Measurements from ENCODE around the gene FMNL1.
A peak's percentile ranks its signal among the peaks of the same experiment; 100 is the strongest.

Gene FMNL1

DNA sequence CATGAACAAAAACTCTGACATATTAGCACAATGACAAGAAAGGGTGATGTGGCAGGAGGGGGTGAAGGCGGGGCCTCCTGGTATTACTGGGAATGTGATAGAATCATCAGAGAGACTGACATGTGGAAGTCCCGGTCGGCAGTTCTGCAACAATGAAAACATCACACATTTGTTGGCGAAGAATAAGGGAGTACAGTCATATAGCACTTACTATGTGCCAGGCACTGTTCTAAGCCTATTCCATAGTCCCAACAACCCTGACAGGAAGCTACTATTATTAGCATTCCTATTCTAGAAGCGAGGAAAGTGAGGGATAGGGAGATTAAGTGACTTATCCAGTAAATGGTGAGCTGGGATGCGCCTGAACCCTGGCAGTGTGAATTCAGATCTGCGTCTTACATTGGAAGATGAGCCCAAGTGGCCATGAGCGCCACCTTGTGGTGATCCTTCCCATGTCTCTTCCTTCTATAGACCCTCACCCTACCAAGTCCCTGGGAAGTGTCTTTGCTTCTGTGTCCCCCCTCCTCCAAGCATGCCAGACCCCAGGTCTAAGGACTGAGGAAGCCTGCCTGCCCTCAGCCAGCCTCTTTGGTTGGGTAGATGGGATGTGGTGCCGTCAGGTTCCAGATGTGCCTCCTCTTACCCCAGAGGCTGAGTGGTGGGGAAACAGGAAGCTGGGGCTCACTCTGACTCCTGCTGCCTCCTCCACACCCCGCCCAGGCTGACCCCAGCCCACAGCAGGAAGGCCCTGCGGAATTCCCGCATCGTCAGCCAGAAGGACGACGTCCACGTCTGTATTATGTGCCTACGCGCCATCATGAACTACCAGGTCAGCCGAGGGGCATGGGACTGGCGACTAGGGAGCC is 14.0 kb downstream of the FMNL1 start:
- H3K36me3 Mint-ChIP-seq: peaks cover 43% of the 10 kb centered on the region
- no peak overlapping the region for H3K4me3 Mint-ChIP-seq
- ATAC-seq (ENCODE audit: low read depth) (peak; percentile 75), DNase-seq (ENCODE audit: low spot score in 2 of 2) (peak; percentile 70 to 75)
- H3K27ac Mint-ChIP-seq: peak overlapping the region; percentile 98
- no peaks in the 10 kb centered on the region for H3K27me3 Mint-ChIP-seq
- no peaks in the 10 kb centered on the region for H3K9me3 Mint-ChIP-seq
- H3K4me1 Mint-ChIP-seq: peaks cover 35% of the 10 kb centered on the region

DNA sequence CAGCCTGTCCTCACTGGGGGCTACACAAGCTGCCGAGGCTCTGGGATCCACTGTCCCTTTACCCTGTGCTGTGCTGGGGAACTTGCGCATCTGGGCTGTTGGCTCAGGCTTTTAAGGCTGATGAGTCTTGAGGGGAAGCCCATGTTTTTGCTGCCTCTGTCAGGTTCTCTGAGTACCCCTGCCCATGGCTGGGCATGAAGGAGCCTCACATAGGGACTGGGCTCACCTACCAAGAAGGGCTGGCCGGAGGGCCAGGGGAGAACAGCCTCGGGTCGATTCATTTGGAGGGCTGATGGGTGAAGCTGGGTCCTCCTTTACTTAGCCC is 14.6 kb downstream of the FMNL1 start:
- no peak for ATAC-seq (ENCODE audit: low read depth)
- no peak overlapping the region for H3K4me3 Mint-ChIP-seq
- H3K9me3 Mint-ChIP-seq: no peaks in the 10 kb centered on the region
- H3K36me3 Mint-ChIP-seq: peaks cover 43% of the 10 kb centered on the region
- DNase-seq (ENCODE audit: low spot score in 2 of 2): no peak
- peaks cover 33% of the 10 kb centered on the region for H3K4me1 Mint-ChIP-seq
- no peak overlapping the region for H3K27ac Mint-ChIP-seq
- no peaks in the 10 kb centered on the region for H3K27me3 Mint-ChIP-seq

DNA sequence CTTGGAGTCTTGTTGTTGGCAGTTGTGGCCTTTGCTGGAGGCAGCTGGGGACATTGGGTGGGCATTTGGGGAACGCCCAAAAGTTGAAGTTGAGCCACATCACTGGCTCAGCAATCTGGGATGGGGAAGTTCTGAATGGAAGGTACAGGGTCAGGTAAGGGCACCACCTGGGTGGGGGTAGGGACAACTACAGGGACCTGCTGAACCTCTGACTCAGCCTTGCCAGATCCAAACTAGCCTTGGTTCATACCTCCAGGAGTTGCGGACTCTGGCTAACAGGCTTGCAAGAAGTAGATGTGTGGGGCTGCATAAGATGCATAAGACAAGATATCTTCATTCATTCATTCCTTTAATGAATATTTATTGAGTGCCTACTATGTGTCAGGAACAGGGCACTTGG is 16.0 kb downstream of the FMNL1 start:
- H3K9me3 Mint-ChIP-seq: no peaks in the 10 kb centered on the region

DNA sequence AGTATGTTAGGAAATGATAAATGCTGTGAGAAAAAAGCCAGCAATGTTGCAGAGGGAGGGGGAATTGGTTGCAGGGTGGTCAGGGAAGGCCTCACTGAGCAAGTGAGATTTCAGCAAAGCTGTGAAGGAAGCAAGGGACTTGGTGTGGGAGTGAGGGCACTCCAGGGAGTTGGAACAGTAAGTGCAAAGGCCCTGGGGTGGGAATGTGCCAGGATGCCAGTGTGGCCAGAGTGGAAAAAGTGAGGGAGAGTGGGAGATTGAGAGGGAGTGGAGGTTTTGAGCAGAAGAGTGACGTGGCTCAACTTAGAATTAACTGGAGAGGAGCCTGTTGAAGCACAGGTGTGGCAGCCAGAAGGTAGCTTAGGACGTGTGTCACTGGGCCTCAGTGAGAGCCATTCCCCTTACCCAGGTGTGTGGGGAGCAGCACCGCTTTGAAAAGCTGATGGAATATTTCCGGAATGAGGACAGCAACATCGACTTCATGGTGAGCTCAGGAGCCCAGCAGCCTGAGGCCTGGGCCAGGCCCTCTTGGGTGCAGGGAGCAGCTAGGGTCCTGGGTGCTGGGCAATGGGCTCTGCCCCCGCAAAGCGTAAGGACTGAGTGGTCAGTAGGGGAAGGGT is 16.6 kb downstream of the FMNL1 start:
- Mint-ChIP-seq H3K9me3 (no peaks in the 10 kb centered on the region), H3K27me3 (no peaks in the 10 kb centered on the region), H3K4me1 (peaks cover 26% of the 10 kb centered on the region), H3K36me3 (peaks cover 43% of the 10 kb centered on the region), H3K27ac (peak overlapping the region; percentile 84), H3K4me3 (no peak overlapping the region)
- ATAC-seq (ENCODE audit: low read depth): no peak
- no peak for DNase-seq (ENCODE audit: low spot score in 2 of 2)

More for the DNA sequence above, 16.0 kb downstream of the FMNL1 start:
- H3K4me3 Mint-ChIP-seq: no peak overlapping the region
- ATAC-seq (ENCODE audit: low read depth) (no peak), DNase-seq (ENCODE audit: low spot score in 2 of 2) (no peak)
- H3K4me1 Mint-ChIP-seq: peaks cover 26% of the 10 kb centered on the region
- H3K36me3 Mint-ChIP-seq: peaks cover 39% of the 10 kb centered on the region
- H3K27me3 Mint-ChIP-seq: no peaks in the 10 kb centered on the region
- H3K27ac Mint-ChIP-seq: peak overlapping the region; percentile 84

DNA sequence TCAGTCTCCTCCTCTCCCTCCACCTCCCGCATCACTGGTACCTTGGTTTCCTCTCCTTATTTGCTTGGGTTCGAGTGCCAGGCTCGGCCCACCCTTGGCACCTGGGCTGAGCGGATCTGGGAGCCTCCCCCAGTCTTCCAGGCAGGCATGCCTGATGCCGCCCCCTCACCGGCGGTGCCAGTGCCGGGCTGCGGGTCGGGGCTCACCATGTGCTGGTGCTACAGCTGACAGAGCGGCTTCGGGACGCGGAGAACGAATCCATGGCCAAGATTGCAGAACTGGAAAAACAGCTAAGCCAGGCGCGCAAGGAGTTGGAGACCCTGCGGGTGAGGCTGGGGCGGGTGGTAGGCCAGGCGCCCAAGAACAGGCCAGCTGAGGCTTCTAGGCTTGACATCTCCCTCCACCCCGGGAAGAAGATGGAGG is 19.2 kb downstream of the FMNL1 start:
- peaks cover 37% of the 10 kb centered on the region for H3K36me3 Mint-ChIP-seq
- H3K27me3 Mint-ChIP-seq: no peaks in the 10 kb centered on the region
- H3K27ac Mint-ChIP-seq: no peak overlapping the region
- no peak for ATAC-seq (ENCODE audit: low read depth)
- DNase-seq (ENCODE audit: low spot score in 2 of 2): no peak
- no peak overlapping the region for H3K4me3 Mint-ChIP-seq
- H3K4me1 Mint-ChIP-seq: peaks cover 11% of the 10 kb centered on the region
- no peaks in the 10 kb centered on the region for H3K9me3 Mint-ChIP-seq

DNA sequence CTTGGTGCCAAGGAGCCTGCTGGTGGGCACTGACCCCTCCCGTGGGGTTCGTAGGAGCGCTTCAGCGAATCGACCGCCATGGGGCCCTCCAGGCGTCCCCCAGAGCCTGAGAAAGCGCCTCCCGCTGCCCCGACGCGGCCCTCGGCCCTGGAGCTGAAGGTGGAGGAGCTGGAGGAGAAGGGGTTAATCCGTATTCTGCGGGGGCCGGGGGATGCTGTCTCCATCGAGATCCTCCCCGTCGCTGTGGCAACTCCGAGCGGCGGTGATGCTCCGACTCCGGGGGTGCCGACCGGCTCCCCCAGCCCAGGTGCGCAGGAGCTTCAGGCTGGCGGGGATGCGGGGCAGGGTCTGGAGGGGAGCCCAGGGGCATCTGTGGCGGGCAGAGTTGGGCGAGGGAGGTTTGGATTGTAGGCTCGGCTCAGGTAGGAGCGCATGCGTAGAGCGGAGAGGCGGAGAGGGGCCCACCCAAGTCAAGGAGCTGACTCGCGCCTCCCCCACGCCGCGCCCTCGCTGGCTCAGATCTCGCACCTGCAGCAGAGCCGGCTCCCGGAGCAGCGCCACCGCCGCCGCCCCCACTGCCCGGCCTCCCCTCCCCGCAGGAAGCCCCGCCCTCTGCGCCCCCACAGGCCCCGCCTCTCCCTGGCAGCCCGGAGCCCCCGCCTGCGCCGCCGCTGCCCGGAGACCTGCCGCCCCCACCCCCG is 19.8 kb downstream of the FMNL1 start:
- no peak for ATAC-seq (ENCODE audit: low read depth)
- Mint-ChIP-seq H3K4me1 (peaks cover 14% of the 10 kb centered on the region), H3K27ac (no peak overlapping the region), H3K4me3 (no peak overlapping the region), H3K27me3 (no peaks in the 10 kb centered on the region), H3K36me3 (peaks cover 37% of the 10 kb centered on the region), H3K9me3 (no peaks in the 10 kb centered on the region)
- DNase-seq (ENCODE audit: low spot score in 2 of 2): no peak

DNA sequence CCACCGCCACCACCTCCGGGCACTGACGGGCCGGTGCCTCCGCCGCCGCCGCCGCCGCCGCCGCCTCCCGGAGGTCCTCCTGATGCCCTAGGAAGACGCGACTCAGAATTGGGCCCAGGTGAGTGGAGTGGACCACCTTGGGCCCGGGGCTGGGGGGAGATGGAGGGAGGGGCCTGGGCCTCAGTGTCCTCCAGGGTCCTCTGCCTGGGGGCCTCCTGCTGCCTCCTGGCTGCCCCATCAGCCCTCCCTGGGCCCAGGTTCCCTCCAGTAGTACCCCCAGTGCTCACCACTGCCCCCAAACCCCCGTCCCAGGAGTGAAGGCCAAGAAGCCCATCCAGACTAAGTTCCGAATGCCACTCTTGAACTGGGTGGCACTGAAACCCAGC is 20.3 kb downstream of the FMNL1 start:
- Mint-ChIP-seq H3K36me3 (peaks cover 39% of the 10 kb centered on the region), H3K4me3 (no peak overlapping the region), H3K27ac (no peak overlapping the region), H3K4me1 (peaks cover 20% of the 10 kb centered on the region), H3K27me3 (no peaks in the 10 kb centered on the region), H3K9me3 (no peaks in the 10 kb centered on the region)
- no peak for ATAC-seq (ENCODE audit: low read depth)
- no peak for DNase-seq (ENCODE audit: low spot score in 2 of 2)

DNA sequence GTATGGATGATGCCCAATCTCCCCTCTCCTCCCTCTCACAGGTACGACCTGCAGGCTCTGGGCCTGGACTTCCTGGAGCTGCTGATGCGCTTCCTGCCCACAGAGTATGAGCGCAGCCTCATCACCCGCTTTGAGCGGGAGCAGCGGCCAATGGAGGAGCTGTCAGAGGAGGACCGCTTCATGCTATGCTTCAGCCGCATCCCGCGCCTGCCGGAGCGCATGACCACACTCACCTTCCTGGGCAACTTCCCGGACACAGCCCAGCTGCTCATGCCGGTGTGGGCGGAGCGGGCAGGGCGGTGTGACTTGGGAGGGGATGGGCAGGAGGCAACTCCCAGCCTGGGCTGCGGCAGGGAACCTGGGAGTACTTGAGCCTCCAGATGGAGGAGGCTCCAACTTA is 22.1 kb downstream of the FMNL1 start:
- ATAC-seq (ENCODE audit: low read depth) (no peak), DNase-seq (ENCODE audit: low spot score in 2 of 2) (no peak)
- H3K27me3 Mint-ChIP-seq: no peaks in the 10 kb centered on the region
- H3K36me3 Mint-ChIP-seq: peaks cover 23% of the 10 kb centered on the region
- no peaks in the 10 kb centered on the region for H3K9me3 Mint-ChIP-seq
- H3K27ac Mint-ChIP-seq: no peak overlapping the region
- H3K4me1 Mint-ChIP-seq: peaks cover 22% of the 10 kb centered on the region
- no peak overlapping the region for H3K4me3 Mint-ChIP-seq

DNA sequence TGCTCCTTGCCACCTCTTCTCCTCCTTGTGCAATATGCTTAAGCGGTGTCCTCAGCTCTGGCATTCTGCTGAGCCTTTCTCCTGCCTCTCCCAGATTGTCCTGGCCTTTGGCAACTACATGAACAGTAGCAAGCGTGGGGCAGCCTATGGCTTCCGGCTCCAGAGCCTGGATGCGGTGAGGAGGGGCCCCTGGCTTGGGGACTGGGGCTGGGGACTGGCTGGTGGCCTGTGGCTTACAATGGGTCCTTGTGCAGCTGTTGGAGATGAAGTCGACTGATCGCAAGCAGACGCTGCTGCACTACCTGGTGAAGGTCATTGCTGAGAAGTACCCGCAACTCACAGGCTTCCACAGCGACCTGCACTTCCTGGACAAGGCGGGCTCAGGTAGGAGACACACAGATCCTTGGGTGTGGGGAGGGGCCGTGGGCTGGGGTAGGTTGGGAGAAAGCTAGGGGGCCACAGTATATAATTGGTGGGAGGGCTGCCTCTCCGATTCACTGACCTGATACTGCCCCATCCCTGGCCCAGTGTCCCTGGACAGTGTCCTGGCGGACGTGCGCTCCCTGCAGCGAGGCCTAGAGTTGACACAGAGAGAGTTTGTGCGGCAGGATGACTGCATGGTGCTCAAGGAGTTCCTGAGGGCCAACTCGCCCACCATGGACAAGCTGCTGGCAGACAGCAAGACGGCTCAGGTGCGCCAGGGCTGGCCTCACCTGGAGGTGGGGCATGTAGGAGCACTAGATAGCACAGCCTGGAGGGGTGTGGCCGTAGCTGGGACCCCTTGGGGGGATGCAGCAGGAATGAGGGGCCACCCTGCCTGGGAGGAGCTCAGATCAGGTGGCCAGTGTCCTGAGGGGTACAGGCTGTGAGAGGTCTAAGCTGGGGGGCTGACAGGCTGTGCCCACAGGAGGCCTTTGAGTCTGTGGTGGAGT is 23.3 kb downstream of the FMNL1 start:
- DNase-seq (ENCODE audit: low spot score in 2 of 2) (no peak), ATAC-seq (ENCODE audit: low read depth) (no peak)
- H3K4me3 Mint-ChIP-seq: no peak overlapping the region
- peaks cover 23% of the 10 kb centered on the region for H3K4me1 Mint-ChIP-seq
- peaks cover 15% of the 10 kb centered on the region for H3K36me3 Mint-ChIP-seq
- H3K27me3 Mint-ChIP-seq: no peaks in the 10 kb centered on the region
- no peaks in the 10 kb centered on the region for H3K9me3 Mint-ChIP-seq
- H3K27ac Mint-ChIP-seq: peak overlapping the region; percentile 65

DNA sequence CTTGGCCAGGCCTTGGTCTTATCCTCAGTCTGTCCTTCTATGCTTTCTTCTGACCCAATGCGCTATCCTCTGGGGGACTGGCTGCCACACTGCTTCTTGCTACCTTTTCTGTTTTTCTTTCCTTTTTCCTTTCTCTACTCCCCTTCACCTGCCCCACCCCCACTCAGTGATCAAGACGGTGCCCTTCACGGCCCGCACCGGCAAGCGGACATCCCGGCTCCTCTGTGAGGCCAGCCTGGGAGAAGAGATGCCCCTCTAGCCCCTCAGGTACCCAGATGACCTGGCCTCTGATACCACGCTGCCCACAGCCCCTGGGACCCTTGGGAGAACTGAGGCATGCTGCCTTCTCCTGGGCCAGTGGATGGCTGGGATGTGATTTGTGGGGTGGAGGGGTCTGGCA is 24.7 kb downstream of the FMNL1 start:
- Mint-ChIP-seq H3K36me3 (peaks cover 15% of the 10 kb centered on the region), H3K27me3 (no peaks in the 10 kb centered on the region), H3K27ac (peak overlapping the region; percentile 86), H3K9me3 (no peaks in the 10 kb centered on the region), H3K4me1 (peaks cover 23% of the 10 kb centered on the region), H3K4me3 (no peak overlapping the region)
- no peak for ATAC-seq (ENCODE audit: low read depth)
- DNase-seq (ENCODE audit: low spot score in 2 of 2): no peak

DNA sequence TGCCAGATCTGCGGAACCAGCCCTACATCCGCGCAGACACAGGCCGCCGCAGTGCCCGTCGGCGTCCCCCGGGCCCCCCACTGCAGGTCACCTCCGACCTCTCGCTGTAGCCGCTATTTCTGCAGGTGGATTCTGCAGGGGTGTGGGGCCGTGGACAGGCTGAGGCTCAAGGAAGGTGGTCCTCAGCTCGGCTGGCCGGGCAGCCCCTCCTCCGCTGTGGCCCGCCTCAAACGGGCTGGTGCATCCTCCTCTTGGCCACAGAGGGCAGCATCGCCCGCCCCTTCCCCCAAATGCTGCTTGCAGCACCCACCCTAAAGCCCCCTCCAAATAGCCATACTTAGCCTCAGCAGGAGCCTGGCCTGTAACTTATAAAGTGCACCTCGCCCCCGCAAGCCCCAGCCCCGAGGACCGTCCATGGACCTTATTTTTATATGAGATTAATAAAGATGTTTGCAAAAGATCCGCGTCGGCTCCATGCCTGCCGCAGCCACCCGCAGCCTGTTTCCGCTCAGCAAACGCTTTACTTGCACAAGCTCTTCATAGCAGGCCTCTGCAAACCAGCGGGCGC is 25.3 kb downstream of the FMNL1 start:
- Mint-ChIP-seq H3K4me1 (peaks cover 23% of the 10 kb centered on the region), H3K9me3 (no peaks in the 10 kb centered on the region)

DNA sequence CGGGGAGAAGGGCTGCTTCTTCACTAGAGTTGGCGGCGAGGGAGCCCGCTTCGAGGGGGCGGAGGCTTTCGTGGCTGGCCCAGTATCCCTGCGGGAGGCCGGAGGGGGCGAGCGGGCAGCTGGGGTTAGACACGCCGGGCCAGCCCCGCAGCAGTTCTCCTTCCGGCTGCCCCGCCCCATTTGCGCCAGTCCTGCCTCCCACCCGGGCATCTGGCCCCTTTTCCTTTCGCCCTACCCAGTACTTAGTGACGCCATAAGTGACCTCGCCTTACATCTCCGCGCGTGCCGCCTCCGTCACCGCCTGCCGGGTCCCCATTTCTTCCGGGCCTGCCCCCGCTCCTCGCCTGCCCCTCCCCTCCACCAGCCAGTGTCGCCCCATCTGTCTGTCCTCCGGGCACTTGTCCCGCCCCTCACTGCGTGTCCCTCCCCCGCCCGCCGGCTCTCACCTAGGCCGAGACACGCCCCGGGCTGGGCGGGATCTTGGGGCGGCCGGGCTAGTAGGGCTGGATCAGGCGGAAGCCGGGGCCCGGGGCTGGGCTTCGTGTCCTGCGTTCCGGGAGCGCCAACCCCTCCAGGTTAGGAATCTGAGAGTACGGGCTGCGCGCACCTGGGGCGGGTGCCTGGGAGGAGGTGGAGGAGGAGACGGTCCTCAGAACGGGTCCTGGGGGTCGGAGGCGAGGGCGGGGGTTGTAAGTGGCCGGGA is 25.9 kb downstream of the FMNL1 start:
- Mint-ChIP-seq H3K27ac (peak overlapping the region; percentile 86), H3K27me3 (no peaks in the 10 kb centered on the region), H3K4me1 (peaks cover 22% of the 10 kb centered on the region), H3K36me3 (peaks cover 14% of the 10 kb centered on the region), H3K9me3 (no peaks in the 10 kb centered on the region), H3K4me3 (peak overlapping the region; percentile 91)
- ATAC-seq (ENCODE audit: low read depth): peak; percentile 77
- DNase-seq (ENCODE audit: low spot score in 2 of 2): peak; percentile 87 to 93

More for the DNA sequence above, 25.3 kb downstream of the FMNL1 start:
- Mint-ChIP-seq H3K27me3 (no peaks in the 10 kb centered on the region), H3K4me3 (peak overlapping the region; percentile 91), H3K36me3 (peaks cover 15% of the 10 kb centered on the region), H3K27ac (peak overlapping the region; percentile 86)
- DNase-seq (ENCODE audit: low spot score in 2 of 2) (no peak), ATAC-seq (ENCODE audit: low read depth) (no peak)

All from memory B cell (primary cell).